Measurements from ENCODE around the gene IGF1R. TPM values are rescaled to one million over a fixed set of nuclear protein-coding genes. Genes with fewer than 3 reads are reported as not detected.

The IGF1R gene
- total RNA-seq, 1 experiment from 2014 or later, result 71.3 TPM

DNA sequence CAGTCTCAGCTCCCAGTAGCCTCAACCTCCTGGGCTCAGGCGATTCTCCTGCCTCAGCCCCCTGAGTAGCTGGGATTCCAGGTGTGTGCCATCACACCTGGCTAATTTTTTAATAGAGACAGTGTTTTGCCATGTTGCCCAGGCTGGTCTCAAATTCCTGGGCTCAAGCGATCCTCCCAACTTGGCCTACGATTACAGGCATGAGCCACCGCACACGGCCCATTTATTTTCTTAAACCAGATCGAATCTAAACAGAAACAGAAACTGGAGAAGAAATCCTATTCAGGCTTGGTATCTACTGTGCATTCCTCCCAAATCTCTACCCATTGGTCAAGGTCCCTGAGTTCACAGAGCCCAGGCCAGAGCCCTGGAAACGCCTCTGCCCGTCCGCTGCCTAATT is 285.1 kb downstream of the IGF1R start:
- TF ChIP-seq, protein P1, sequence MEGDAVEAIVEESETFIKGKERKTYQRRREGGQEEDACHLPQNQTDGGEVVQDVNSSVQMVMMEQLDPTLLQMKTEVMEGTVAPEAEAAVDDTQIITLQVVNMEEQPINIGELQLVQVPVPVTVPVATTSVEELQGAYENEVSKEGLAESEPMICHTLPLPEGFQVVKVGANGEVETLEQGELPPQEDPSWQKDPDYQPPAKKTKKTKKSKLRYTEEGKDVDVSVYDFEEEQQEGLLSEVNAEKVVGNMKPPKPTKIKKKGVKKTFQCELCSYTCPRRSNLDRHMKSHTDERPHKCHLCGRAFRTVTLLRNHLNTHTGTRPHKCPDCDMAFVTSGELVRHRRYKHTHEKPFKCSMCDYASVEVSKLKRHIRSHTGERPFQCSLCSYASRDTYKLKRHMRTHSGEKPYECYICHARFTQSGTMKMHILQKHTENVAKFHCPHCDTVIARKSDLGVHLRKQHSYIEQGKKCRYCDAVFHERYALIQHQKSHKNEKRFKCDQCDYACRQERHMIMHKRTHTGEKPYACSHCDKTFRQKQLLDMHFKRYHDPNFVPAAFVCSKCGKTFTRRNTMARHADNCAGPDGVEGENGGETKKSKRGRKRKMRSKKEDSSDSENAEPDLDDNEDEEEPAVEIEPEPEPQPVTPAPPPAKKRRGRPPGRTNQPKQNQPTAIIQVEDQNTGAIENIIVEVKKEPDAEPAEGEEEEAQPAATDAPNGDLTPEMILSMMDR (conservative IDR thresholded peaks at IDR 0.05), result no peak
- TF ChIP-seq EZH2 (IDR thresholded peaks at IDR 0.05; ENCODE audit: low read depth), result no peak
- H3K27me3 ChIP-seq (ENCODE audit: insufficient read depth, low read depth), result no peaks in the 10 kb centered on the region
- DNase-seq, result no peak
- no peaks in the 10 kb centered on the region for H3F3A ChIP-seq (ENCODE audit: insufficient read depth, low read depth)
- ChIA-PET POLR2A (ENCODE audit: unreplicated experiment) (no interaction called here), CTCF (no interaction called here)
- intact Hi-C loops (cut with micrococcal nuclease; ENCODE audit: unreplicated experiment), result no loop called here
- no peaks in the 10 kb centered on the region for H3K36me3 ChIP-seq (ENCODE audit: low read depth)
- no peaks in the 10 kb centered on the region for H4K20me1 ChIP-seq (ENCODE audit: insufficient read depth)
- H2AFZ ChIP-seq, result no peak overlapping the region
- H3K4me3 ChIP-seq, result no peak overlapping the region
- H3K9me2 ChIP-seq (ENCODE audit: insufficient read depth), result no peaks in the 10 kb centered on the region
- H3K9me3 ChIP-seq (ENCODE audit: insufficient read depth, low read depth), result no peaks in the 10 kb centered on the region
- no peak overlapping the region for H3K4me2 ChIP-seq
- no TSS peak for BruUV-seq (replicated peaks)
- H3K79me2 ChIP-seq (ENCODE audit: low read depth), result no peaks in the 10 kb centered on the region
- H3K27ac ChIP-seq, result no peak overlapping the region
- no peaks in the 10 kb centered on the region for H3K4me1 ChIP-seq (replicated peaks; ENCODE audit: insufficient read depth)

DNA sequence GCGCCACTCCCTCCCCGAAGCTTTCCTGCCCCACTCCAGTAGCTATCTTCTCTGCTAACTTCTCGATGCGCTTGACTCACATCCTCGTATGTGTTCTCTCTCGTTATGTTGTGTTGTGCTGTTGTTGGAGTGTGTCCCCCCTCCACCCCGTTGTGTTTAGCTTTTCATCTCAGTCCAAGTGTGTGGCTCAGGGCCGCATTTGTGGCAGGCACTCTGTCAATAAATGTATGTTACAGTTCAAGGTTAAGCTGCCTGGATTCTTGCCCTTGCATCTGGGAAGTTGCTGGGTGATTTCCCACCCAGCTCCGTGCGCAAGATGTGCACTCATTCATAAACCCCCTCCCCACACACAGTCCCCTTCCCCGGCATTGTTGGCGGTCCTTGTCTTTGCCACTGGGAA is 287.4 kb downstream of the IGF1R start:
- no peak for TF ChIP-seq EZH2 (IDR thresholded peaks at IDR 0.05; ENCODE audit: low read depth)
- TF ChIP-seq, protein P1 (conservative IDR thresholded peaks at IDR 0.05), result no peak

DNA sequence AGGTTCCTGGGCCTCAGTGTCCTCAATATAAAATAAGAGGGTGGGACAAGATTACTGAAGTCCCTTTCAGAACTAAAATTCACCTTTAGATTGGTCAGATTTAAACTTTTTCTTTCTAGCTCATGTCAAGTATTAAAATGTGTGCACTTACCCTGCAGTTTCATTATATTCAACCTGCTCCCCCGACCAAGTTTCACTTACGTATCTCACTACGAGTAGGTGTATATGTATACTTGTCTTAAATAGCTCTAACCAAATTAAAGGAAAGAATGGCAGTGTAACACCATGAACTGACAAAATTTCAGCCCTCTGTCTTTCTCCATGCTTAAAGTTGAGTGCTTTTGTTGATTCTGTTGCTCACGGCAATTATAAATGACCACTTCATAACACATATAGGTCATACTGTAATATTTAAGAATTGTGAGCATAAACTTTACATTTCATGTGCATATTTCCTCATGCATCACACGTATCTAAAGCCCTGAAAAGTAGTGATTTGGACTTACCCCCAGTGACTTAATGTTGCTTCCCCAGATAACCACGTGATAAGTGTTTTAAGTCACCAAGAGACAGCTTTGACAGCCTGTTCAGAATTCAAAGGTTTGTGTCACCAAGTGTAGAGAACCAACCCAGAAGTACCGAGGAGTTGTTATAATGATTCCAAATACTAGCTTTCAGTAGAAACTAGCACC is 289.2 kb downstream of the IGF1R start:
- POLR2A ChIA-PET (ENCODE audit: unreplicated experiment), result no interaction called here
- Histone ChIP-seq H3K4me1 (replicated peaks; ENCODE audit: insufficient read depth) (no peaks in the 10 kb centered on the region), H3K4me2 (no peak overlapping the region)

More for the DNA sequence above, 287.4 kb downstream of the IGF1R start:
- H3K4me3 ChIP-seq, result no peak overlapping the region
- no peaks in the 10 kb centered on the region for H3K4me1 ChIP-seq (replicated peaks; ENCODE audit: insufficient read depth)
- H3K36me3 ChIP-seq (ENCODE audit: low read depth), result no peaks in the 10 kb centered on the region
- no peak for DNase-seq
- intact Hi-C loops (cut with micrococcal nuclease; ENCODE audit: unreplicated experiment), result no loop called here
- no peaks in the 10 kb centered on the region for H3F3A ChIP-seq (ENCODE audit: insufficient read depth, low read depth)
- H3K9me3 ChIP-seq (ENCODE audit: insufficient read depth, low read depth), result no peaks in the 10 kb centered on the region
- no peaks in the 10 kb centered on the region for H4K20me1 ChIP-seq (ENCODE audit: insufficient read depth)
- H3K4me2 ChIP-seq, result no peak overlapping the region
- no TSS peak for BruUV-seq (replicated peaks)
- no peak overlapping the region for H3K27ac ChIP-seq
- H3K27me3 ChIP-seq (ENCODE audit: insufficient read depth, low read depth), result no peaks in the 10 kb centered on the region
- H2AFZ ChIP-seq, result no peak overlapping the region
- ChIA-PET POLR2A (ENCODE audit: unreplicated experiment) (no interaction called here), CTCF (no interaction called here)
- no peaks in the 10 kb centered on the region for H3K9me2 ChIP-seq (ENCODE audit: insufficient read depth)
- H3K79me2 ChIP-seq (ENCODE audit: low read depth), result no peaks in the 10 kb centered on the region

DNA sequence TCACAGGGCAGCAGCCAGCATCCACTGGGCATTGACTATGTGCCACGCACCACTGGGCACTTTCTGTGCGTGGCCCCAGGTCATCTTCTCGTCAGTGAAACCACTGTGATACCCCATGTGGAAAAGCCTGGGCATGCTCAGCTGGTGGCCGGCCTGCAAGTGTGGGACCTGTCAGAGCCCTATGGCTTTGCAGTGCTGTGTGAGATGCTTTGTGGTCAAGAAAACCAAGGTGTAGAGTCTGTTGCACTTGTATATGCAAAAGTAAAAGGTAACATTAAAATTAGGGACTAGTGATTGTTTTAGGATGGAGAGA is 289.7 kb downstream of the IGF1R start:
- Histone ChIP-seq H3K9me3 (ENCODE audit: insufficient read depth, low read depth) (no peaks in the 10 kb centered on the region), H3K27me3 (ENCODE audit: insufficient read depth, low read depth) (no peaks in the 10 kb centered on the region), H3K4me2 (no peak overlapping the region), H3K79me2 (ENCODE audit: low read depth) (no peaks in the 10 kb centered on the region), H3K4me1 (replicated peaks; ENCODE audit: insufficient read depth) (no peaks in the 10 kb centered on the region), H3K4me3 (no peak overlapping the region), H3K27ac (no peak overlapping the region), H3K36me3 (ENCODE audit: low read depth) (0 out of 2 replicates have a peak, but pooled peaks cover 3% of the 10 kb centered on the region), H3F3A (ENCODE audit: insufficient read depth, low read depth) (no peaks in the 10 kb centered on the region), H2AFZ (no peak overlapping the region), H4K20me1 (ENCODE audit: insufficient read depth) (no peaks in the 10 kb centered on the region), H3K9me2 (ENCODE audit: insufficient read depth) (no peaks in the 10 kb centered on the region)
- TF ChIP-seq, protein P1 (conservative IDR thresholded peaks at IDR 0.05), result no peak
- TF ChIP-seq EZH2 (IDR thresholded peaks at IDR 0.05; ENCODE audit: low read depth), result no peak
- BruUV-seq (replicated peaks), result no TSS peak
- POLR2A ChIA-PET (ENCODE audit: unreplicated experiment), result no interaction called here
- CTCF ChIA-PET, result no interaction called here
- intact Hi-C loops (cut with micrococcal nuclease; ENCODE audit: unreplicated experiment), result no loop called here
- DNase-seq, result no peak

More for the DNA sequence above, 289.2 kb downstream of the IGF1R start:
- H3K4me3 ChIP-seq, result no peak overlapping the region
- DNase-seq, result no peak
- no peaks in the 10 kb centered on the region for H3K79me2 ChIP-seq (ENCODE audit: low read depth)
- CTCF ChIA-PET, result no interaction called here
- TF ChIP-seq EZH2 (IDR thresholded peaks at IDR 0.05; ENCODE audit: low read depth), result no peak
- no peaks in the 10 kb centered on the region for H3K9me2 ChIP-seq (ENCODE audit: insufficient read depth)
- no peak overlapping the region for H2AFZ ChIP-seq
- H3K27me3 ChIP-seq (ENCODE audit: insufficient read depth, low read depth), result no peaks in the 10 kb centered on the region
- BruUV-seq (replicated peaks), result no TSS peak
- H3K9me3 ChIP-seq (ENCODE audit: insufficient read depth, low read depth), result no peaks in the 10 kb centered on the region
- H4K20me1 ChIP-seq (ENCODE audit: insufficient read depth), result no peaks in the 10 kb centered on the region
- no peak overlapping the region for H3K27ac ChIP-seq
- intact Hi-C loops (cut with micrococcal nuclease; ENCODE audit: unreplicated experiment), result no loop called here
- H3K36me3 ChIP-seq (ENCODE audit: low read depth), result no peaks in the 10 kb centered on the region
- no peaks in the 10 kb centered on the region for H3F3A ChIP-seq (ENCODE audit: insufficient read depth, low read depth)
